Activated CD4-positive, CD25-positive, alpha-beta regulatory T cell treated with anti-CD3 and anti-CD28 coated beads, Interleukin-2, amount 50 U/mL, for 16 hours (primary cell): Measurements from ENCODE around the gene C22orf31.

Experiments used
- DNase-seq: peaks from one replicate; pipeline ENCODE4 v3.0.0-alpha.2; 2020; ENCODE audit warnings: low read depth, low spot score

Gene C22orf31

DNA sequence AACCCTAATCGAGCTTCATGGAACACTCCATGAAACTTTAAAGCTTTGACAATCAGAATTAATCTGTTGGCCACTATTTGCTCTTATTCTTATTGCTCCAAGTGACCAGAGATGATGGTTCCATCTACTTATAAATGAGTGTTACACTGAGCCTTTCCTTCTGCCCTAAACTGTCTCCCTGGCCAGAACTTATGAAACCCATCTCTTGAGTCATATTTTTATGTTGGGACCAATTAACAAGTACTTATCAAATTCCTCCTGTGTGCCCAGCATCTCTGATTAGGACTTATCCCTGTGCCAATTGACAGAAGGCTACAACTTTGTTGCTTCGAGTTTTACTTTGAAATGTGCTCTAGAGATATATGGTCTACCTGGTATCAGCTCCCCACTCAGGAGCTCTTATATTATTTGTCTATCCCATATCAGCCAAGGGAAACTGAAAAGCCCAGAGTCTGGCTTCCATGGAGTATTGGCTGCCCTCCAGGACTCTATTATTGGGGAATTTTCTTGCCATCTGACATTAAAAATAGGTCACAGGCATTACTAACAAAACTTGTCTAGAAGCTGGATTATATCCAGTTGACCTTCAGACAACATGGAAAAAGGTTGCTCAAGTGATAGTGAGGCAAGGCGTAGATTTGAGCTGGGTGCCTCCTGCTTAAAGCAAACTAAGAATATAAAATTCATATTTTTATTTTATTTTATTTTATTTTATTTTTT lies 20.0 kb upstream of the C22orf31 start:
- no peak for DNase-seq

GRCh38 chr22:29080106-29080975 lies 18.7 kb upstream of the C22orf31 start:
- no peak for DNase-seq

GRCh38 chr22:29079218-29079901 lies 17.7 kb upstream of the C22orf31 start:
- no peak for DNase-seq

DNA sequence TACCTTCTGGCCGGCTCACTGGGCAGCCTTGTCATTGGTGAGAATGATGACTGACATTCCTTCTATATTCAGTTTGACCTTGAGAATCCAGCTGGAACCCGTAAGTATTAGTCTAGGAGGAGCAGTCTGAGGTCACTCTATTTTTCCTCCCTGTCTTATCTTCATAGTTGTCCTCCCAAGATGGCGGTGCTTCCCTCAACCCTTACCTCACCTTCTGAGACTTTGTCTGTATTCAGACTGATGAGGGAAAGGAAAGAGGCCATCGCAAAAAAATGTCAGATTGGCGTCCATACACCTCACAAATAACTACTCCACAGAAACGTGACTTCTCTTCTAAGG lies 17.2 kb upstream of the C22orf31 start:
- no peak for DNase-seq

DNA sequence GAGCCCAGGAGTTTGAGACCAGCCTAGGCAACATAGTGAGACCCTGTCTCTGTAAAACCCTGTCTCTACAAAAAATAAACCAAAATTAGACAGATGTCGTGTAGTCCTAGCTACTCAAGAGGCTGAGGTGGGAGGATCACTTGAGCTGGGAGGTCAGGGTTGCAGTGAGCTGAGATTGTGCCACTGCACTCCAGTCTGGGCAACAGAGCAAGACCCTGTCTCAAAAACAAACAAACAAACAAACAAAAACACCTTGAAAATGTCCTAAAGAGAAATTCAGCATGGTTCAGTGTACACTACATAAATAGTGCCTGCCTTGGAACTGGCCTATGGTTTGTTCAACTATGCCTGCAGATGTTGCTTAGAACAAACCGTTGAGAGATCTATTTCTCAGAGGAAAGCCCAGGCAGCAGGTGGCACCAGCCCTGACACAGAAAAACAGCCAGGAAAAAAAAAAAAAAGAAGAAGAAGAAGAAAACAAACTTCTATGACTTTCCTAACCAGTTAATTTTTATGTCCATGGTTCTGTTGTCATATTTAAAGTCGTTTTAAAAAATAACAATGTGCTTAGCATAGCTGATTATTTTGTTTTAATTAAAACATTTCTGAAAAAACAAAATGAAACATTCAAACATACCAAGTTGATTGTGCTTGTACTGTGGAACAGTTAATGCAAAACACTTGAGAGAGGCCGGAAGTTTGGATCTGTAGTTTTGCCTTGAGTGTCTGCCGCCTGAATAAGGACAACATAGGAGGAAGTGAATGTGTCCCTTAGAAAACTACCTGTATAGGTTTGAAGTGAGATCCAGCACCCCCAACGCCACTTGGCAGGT lies 16.6 kb upstream of the C22orf31 start:
- no peak for DNase-seq

DNA sequence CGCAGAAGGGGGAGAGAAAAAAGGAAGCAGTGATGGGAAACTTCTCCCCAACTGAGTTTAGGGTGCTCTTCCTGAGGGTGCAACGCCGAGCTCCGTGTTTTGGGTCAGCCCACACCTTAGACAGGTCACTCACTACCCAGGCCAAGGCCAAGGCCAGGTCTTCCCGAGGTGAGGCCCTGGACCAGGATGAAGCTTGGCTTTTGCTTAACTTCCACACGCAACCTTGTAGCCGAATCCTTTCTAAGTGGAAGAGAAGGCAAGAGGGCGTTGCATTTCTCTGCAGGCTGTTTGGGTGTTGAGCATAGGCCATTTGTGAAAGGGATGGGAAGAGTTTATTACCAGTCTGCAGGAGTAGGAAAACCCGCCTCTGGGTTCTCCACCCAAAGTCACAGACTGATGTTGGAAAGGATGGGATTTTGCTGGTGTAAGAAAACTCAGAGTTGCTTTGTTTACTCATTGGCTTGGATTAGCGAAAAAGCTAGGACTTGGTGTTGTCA lies 12.7 kb upstream of the C22orf31 start:
- DNase-seq = no peak

GRCh38 chr22:29073618-29074275 lies 12.1 kb upstream of the C22orf31 start:
- no peak for DNase-seq

- no peak for DNase-seq
Measured at GRCh38 chr22:29072979-29073617, 11.5 kb upstream of the C22orf31 start, which contains the start of gene KREMEN1. TSS of gene KREMEN1 (plus strand) at chr22:29073035. CDS start at chr22:29073131, 96 bp downstream.

- DNase-seq = peak; percentile 34
Measured at GRCh38 chr22:29072193-29072978, 10.8 kb upstream of the C22orf31 start.

DNA sequence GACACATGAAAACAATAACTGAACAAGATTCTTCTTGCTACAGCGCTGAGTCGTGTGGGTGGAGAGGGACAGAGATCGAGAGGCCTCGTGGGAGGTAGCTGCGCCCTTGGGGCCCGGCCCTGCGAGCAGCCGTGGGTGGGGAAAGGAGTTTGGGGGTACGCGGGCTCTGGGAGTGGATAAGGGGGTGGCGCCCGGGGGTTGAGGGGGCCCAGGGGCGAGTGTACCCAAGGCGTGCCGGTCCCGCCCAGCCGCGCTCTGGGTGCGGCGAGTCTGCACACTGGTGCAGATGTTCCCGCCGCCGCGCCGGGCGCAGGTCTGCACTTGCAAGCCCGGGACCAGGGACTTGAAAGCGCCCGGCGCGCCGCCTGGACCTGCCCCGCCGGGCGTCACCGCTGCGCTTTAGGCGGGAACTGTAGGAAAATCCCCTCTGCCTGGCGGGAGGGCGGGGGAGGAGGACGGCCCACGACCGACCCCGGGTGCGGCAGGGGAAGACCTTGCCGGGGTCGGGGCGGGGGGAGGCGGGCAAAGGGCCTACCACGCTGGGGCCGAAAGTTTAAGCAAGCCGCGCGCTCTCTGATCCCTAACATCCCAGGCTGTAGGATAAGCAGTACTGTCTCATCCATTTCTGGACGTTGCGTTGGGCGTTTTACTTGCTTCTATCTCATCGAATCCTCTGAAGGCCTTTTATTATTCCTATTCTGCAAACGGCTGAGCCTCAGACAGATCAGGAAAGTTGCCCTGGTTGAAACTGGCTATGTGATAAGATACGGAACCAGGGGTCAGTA lies 9.8 kb upstream of the C22orf31 start:
- DNase-seq = no peak

GRCh38 chr22:29070490-29070889 lies 8.9 kb upstream of the C22orf31 start:
- no peak for DNase-seq

- DNase-seq = no peak
Measured at GRCh38 chr22:29069463-29069862, 7.8 kb upstream of the C22orf31 start.

DNA sequence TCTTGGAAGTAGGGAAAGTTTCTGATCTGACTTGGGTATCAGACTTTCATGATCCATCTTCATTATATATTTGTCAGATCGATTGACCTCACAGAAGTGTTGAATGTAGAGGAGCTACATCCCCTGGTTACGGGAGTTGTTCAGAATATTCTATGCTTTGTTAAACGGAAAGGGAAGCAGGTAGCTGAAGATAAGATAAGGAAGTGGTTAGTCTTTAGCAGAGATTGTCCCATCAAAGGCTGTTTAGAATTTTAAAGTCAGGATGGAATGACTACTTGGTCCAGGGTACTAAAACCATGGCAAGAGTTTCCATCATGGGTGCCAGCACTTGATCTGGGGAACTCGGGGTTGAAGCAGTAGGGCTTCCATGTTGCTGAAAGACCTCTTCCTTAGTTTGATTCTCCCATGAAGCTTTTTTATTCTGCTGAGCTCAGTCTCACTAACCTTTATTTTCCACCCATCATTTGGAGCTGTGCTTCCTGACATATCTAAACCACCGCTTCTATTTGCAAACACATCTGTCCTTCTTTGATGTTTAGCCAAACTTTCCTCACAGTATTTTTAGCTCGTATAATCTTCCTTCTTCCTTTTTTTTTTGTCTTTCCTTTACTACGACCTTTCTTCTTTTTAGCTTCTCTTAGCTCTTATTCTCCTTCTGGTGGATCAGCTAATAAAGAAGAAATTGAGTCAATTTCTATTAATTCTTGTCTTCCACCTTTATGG lies 4.0 kb upstream of the C22orf31 start:
- no peak for DNase-seq

GRCh38 chr22:29062286-29062821 lies 723 bp upstream of the C22orf31 start:
- no peak for DNase-seq

- DNase-seq = no peak
Measured at GRCh38 chr22:29060931-29061330, 700 bp downstream of the C22orf31 start.

GRCh38 chr22:29060251-29060869 lies 1.3 kb downstream of the C22orf31 start:
- DNase-seq = no peak

DNA sequence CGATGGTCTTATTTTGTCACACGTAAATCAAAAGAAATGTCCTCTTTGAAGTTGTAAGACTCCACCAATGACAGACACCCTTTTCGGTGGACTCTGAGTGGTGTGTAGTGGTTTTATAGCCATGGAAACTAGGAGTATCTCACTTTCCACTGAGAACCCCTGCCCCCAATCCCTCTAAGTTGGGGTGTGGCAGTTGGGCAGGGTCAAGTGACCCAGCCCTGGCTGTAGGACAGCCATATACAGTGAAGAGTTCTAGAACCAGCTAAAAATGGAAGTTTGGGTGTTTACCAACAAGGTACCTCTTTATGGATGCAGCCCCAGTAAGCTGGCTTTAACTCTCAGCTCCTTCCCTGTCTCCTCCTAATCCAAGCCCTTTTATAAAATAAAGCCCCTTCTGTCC lies 5.2 kb downstream of the C22orf31 start:
- DNase-seq = no peak
